GM12872 (cell line): ENCODE results near the gene VTI1A.

ENCODE experiments used
- CTCF ChIP-seq: IDR thresholded peaks from 3 replicates; pipeline ENCODE4 v1.5.1; 2011; ENCODE audit warnings: low read depth, mild to moderate bottlenecking, low read length, moderate library complexity; ENCODE audit not compliant: insufficient read depth

VTI1A gene

DNA sequence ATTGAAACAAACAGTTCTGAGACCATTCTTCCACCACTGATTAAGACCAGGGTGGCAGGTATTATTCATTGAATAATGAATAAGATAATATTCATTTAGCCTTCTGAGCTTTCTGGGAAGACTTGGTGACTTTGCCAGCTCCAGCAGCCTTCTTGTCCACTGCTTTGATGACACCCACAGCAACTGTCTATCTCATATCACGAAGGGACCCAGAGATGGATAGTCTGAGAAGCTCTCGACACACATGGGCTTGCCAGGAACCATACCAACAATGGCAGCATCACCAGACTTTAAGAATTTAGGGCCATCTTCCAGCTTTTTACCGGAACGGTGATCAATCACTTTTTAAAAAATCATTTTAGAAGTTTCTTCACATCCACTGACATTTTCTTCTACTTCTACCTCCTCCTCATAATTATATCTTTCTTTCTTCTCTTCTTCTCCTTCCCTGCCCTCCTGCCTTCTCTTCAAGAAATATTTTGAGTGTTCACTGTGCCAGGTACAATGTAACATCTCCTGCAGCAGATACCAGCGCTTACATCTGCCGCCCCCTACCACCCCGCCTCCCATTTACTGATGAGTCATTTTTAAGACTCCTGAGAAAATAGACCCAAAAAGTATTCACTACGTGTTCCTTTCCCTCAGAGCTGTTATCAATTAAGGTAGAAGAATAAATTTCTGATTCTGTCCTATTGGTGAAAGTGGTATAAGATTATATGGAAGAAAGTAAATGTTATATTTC, 101.7 kb downstream of the VTI1A start:
- TF ChIP-seq CTCF = no peak

- TF ChIP-seq CTCF = no peak
Measured at GRCh38 chr10:112552593-112553110, 105.6 kb downstream of the VTI1A start.

DNA sequence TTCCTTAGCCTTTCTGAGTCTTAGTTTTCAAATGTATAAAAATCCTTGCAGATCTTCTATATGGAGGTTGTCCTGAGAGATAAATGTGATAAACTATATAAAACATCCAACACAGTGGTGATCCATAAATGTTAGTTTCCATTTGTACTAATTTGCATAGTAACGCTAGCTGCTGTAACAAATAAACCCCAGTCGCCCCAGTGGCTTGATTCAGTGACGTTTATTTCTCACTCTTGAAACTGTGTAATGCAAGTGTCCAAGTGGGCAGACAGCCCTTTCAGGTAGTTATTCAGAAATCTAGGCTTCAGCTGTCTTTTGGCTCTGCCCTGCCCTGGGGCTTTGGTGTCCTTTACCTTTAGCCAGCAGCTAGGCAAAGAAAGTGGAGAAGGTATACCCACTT, 106.3 kb downstream of the VTI1A start:
- TF ChIP-seq CTCF = no peak

- no peak for TF ChIP-seq CTCF
Measured at GRCh38 chr10:112554263-112554662, 107.2 kb downstream of the VTI1A start.

- no peak for TF ChIP-seq CTCF
Measured at GRCh38 chr10:112557197-112557596, 110.2 kb downstream of the VTI1A start.

- no peak for TF ChIP-seq CTCF
Measured at GRCh38 chr10:112558476-112559142, 111.6 kb downstream of the VTI1A start.

- TF ChIP-seq CTCF = no peak
Measured at GRCh38 chr10:112559349-112559748, 112.3 kb downstream of the VTI1A start.
